ENCODE measurements around the gene PSMA6.
A peak's percentile ranks its signal among the peaks of the same experiment; 100 is the strongest.
"Not testable (repeated sequence)": the region's sequence is repeated elsewhere in the genome, so short reads cannot be mapped to it uniquely, and the experiment has no call there.

The PSMA6 gene

DNA sequence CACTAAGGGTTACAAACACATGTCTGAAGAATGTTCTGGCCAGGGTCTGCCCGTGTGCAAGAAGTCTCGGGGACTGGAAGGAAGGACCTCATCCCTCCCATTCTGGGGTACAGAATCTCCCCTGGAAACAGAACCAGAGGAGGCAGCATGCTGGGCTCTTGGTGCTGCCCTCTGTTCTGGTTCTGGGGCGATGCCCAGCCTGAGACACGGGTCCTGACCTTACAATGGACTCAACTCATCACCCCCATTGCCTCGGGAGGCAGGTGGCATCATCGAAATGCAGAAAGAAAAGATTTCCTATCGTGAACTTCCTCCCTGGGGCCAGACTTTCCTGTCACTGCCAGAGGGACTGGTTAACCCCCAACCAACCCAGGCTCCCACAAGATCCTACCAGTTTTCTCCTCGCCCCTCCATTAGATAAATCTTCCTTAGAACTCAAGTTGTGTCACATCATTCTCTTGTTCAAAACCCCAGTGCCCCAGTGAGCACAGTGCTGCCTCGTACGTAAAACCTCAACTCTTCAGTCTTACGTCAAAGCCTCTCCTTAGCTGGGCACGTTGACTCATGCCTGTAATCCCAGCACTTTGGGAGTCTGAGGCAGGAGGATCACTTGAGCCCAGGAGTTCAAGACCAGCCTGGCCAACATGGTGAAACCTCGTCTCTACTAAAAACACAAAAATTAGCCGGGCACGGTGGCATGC is 52.1 kb downstream of the PSMA6 start:
- DNase-seq = no peak

GRCh38 chr14:35346738-35347322 is 54.6 kb downstream of the PSMA6 start:
- DNase-seq = no peak

DNA sequence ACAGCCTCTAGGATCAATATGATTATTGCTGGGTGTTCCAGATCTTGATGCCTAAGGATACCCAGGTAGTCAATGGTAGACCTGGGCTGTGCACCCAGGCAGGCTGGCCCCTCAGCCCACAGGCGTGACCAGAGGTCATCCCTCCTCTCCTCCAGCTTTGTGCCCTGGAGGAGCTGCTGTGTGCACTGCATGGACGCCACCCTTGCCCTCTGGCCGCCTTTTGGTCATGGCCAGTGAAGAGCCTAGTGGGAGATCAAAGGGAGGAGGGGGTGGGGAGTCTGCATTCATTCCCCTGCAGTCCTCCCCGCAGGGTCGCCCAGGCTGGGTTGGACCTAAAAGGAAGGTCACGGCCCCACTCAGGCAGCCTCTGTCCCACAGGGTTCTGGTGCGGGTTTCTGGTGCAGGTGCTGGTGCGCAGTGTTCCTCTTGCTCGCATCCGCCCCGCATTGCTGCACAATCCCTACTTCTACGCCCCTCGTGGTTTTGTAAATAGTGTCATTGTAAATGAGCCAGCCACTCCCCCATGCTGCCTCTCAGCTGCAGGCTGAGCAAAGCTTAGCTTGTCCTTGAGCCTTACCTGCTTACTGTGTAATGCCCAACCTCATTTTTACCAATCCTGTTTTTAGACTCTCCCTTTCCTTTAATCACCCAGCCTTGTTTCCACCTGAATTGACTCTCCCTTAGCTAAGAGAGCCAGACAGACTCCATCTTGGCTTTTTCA is 55.3 kb downstream of the PSMA6 start:
- DNase-seq = no peak

DNA sequence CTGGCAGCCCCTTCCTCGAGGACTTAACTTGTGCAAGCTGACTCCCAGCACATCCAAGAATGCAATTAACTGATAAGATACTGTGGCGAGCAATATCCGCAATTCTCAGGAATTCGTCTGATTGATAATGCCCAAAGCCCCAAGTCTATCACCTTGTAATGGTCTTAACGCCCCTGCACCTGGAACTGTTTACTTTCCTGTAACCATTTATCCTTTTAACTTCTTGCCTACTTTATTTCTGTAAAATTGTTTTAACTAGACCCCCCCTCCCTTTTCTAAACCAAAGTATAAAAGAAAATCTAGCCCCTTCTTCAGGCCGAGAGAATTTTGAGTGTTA is 55.8 kb downstream of the PSMA6 start:
- not testable (repeated sequence) for DNase-seq

GRCh38 chr14:35349496-35350365 is 57.5 kb downstream of the PSMA6 start:
- no peak for DNase-seq

- DNase-seq = no peak
Observed at GRCh38 chr14:35351497-35351896, 59.3 kb downstream of the PSMA6 start.

DNA sequence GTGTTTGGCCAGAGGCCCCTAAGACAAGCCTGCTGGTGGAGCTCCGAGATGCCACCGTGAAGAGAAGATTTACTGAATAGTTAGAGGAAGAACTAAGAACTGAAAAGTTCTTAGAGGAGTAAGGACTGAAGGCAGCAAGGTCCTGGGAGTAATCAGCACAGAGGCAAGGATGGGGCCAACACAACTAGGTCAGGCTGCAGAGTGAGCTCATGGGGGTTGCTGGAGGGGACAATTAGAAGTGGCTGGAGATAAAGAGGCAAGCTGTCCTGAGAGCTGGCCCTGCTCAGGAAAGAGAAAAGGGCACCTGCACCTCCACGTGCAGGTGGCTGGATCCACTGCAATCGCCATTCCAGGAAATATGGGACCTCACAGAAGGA is 59.7 kb downstream of the PSMA6 start:
- DNase-seq = no peak

- no peak for DNase-seq
Observed at GRCh38 chr14:35352274-35353233, 60.4 kb downstream of the PSMA6 start.

DNA sequence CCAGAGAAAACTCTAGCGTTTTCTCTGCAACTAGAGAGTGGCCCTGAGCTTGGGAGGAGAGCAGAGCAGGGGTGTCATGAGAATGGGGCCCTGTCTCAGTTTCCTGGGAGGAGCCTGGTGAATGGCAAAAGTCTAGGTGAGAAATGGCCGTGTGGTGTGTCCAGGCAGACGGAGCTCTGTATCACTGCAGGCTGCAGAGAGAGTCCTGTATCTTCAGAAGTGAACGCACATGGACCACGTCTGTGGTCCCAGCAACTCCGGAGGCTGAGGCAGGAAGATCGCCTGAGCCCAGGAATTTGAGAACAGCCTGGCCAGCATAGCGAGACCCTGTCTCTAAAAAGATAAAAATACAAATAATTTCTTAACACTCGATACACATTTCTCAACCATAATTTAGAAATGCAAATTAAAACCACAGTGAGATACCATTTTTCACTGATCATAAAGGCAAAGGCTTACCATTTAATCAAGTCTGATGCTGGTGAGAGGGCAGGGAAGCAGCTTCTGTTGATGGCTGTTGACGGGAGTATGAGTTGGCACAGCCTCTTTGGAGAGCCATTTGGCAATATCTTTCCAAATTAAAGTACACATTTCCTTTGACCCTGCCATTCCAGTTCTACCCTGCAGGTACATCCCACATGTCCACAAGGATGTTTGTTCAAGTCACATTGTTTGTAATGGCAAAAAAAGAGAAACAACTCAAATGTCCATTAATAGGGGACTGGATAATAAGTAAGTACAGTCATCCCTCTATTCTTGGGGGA is 61.4 kb downstream of the PSMA6 start:
- DNase-seq = no peak

DNA sequence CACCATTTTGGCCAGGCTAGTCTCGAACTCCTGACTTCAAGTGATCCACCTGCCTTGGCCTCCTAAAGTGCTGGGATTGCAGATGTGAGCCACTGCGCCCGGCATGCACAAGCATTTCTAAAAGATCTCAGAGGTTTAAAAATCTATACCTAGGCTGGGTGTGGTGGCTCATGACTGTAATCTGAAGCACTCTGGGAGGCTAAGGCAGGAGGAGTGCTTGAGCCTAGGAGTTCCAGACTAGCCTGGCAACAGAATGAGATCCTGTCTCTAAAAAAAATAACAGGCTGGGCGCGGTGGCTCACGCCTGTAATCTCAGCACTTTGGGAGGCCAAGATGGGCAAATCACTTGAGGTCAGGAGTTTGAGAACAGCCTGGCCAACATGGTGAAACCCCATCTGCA is 63.1 kb downstream of the PSMA6 start:
- not testable (repeated sequence) for DNase-seq

DNA sequence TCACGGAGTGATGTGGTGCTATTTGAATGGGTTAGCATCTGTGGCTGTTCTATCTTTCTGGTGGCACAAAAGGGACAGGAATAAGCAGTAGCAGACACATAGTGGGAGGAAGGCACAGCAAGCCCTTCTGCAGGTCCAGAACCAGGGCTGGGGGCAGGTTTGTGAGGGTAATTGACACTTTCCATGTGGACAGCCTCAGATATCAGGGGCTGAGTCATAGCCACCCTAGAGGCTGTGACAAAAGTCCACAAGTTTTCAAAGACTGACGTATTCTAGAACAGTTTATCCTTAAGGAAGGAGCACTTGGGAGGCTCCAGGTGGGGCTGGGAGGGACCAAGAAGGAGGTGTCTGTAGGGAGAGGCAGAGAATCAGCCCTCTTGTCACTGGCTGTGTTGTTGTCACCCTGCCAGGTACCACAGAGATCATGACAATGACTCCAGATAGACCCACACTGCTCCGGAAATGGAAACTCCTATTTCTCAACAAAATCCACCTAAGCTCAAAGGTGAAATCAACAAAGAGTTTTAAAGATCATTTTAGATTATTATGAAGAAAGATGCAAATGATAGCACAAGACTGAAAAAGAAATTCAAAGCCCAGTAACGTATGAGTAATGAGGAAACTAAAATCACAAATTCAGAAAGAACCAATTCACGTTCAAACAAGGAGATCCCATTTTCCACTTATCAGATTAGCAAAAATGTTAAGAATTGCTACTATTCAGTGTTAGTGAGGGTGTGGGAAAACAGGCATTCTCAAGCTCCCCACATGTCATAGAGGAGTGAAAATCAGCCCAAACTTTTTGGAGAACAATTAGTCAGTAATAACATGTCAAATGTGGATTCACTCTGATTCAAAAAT is 64.0 kb downstream of the PSMA6 start:
- DNase-seq = no peak

- not testable (repeated sequence) for DNase-seq
Observed at GRCh38 chr14:35359655-35360054, 67.5 kb downstream of the PSMA6 start.

DNA sequence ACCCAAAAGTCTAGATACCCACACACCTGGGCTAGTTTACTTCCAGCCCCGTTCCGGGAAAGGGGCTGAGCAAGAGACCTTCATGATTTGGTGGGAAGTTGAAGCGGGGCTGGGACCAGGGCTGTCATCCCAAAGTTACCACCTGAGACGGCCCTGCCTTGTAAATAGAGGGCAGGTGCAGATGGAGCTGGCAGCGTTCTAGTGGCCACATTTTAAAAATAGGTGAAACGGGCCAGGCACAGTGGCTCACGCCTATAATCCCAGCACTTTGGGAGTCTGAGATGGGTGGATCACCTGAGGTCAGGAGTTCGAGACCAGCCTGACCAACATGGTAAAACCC is 68.9 kb downstream of the PSMA6 start:
- DNase-seq = no peak

DNA sequence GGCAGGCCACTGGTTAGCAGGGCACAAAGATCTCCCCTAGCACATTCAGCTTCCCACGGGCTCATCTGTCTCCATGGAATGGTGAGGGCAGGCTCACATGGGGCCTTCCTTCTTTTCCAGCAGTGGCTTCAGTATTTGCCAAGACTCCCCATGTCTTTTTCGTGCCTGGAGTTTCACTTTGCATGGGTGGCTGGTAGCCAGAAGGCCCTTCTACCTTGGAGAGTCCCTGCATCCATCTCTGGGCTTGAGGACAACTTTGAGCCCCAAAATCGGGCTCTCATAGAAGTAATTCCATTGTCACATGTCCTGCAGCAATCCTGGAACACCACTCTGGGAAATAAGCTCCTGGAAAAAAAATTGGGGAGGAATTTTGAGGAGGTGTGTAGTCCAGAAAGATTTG is 70.3 kb downstream of the PSMA6 start:
- no peak for DNase-seq

- no peak for DNase-seq
Observed at GRCh38 chr14:35362911-35363374, 70.8 kb downstream of the PSMA6 start.

DNA sequence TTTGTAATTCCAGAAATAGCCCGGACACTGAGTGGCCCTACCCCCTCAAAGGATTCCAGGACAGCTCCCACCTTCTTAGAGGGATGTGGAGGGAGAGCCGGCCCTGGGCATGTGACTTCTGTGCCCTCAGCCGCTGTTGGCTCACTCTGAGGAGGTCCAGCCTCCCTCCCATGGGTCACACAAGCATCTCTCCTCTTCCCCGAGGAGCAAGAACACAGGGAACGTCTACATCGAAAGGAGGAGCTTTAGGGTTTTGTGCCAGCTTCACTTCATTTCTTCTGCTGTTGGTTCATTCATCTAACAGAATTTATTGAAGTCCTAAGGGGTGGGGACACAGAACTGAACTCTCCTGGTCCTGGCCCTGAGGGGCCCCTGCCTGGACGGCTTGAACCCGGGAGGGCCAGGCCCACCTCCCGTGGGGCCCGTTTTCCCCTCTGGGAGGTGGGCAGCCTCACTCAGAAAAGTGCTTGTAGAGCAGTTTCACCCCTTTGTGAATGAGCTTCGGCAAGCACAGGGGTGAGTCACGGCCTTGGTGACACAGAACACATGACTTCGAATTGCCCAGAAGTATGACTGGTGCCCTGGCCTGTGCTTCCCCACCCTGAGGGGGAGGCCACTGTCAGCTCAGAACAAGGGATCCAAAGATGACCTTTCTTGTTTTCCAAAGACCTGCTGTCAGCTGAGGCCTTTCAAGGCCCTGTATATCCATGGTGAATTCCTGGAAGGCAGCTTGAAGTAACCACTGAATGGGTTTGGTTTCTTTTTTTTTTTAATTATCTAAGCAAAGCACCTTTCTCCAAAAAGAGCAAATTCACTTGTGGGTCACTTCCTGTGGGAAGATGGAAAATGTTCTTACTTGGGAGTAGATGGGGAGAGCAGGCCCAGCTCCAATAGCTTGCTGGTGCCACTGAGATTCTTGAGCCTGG is 73.2 kb downstream of the PSMA6 start:
- DNase-seq = peak; percentile 35

DNA sequence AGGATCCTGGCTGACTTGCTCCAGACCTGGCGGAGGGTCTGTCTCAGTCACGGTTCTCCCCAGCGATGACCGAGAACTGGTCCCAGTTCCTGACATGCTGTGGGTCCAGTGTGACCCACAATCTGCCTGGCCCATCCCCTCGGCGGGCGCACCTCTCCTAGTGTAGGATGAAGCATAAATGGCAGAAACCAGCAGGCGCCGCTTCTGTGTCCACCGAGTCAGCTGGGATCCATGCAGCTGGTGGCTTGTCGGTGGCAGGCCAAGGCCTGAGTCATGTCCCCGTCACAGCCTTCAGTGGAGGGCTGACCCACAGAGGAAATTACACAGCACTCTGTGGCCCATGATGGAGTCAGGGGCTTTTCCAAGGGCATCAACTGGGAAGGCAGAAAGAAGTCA is 73.9 kb downstream of the PSMA6 start:
- no peak for DNase-seq

GRCh38 chr14:35366521-35366976 is 74.4 kb downstream of the PSMA6 start:
- DNase-seq = no peak

DNA sequence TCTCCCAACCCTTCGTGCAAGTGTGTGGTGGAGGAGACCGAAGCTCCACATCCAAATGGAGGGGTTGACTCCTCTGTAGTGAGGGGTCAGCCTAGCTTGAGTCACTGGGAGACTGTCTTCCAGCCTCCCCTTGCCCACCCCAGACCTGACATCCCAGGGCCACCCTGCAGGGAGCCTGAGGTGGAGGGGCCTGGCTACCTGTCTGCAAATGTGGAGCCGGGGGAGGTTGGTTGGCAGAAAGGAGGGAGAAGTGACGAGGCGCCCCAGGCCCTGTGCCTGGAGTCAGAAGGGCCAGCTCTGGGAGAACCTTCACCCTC is 74.8 kb downstream of the PSMA6 start:
- DNase-seq = no peak

Data from activated T-cell treated with anti-CD3 and anti-CD28 coated beads, Interleukin-2, amount 50 U/mL, for 1 hour (primary cell).